GM21367 (cell line): ENCODE data around the gene RP9.
"Not testable (repeated sequence)": the region's sequence is repeated elsewhere in the genome, so short reads cannot be mapped to it uniquely, and the experiment has no call there.

ENCODE experiments used
- ATAC-seq: cut with Tn5 transposase; IDR thresholded peaks from one replicate; pipeline ENCODE4 v1.9.1; 2021; ENCODE audit not compliant: unreplicated experiment

The RP9 gene

DNA sequence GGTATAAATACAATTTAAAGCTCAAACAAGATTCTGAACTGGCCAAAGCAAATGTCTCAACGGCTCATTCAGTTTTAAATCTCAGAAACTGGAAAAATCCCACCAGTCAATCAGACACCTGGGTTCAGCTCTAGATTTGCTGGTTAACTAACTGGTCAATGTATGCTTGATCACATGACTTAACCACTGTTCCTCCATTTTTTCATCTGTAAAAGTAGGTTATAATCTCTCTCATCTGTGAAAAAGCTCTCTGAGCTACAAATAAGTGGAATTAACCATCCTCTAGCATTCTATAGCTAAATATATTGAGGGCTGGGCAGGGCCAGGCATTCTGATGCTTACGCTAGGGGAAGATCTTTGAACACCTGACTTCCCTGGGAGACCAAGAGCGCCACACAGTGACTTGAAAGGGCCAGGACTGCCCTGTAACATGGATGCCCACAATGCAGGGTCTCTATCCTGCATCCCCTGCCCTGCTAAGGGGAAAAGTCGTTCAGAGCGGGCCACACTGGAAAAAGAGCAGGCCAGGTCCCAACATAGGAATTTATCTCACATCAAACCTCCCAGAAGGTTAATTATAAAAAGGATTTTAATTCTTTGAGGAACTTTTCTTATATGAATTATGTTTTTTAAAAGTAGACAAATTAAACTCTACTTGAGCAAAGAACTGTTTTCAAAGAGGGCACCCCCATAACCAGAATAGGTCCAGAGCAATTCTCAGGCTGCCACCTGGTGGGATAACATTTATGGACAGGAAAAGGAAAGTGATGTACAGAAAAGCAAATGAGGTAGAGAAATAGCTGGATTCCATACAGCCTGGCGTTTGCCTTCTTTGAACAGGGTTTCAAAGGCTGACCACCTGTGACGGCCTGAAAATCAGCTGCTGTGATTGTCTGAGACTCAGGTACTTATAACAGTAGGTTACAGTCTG, 1.8 kb downstream of the RP9 start:
- ATAC-seq, result peak; percentile 41

DNA sequence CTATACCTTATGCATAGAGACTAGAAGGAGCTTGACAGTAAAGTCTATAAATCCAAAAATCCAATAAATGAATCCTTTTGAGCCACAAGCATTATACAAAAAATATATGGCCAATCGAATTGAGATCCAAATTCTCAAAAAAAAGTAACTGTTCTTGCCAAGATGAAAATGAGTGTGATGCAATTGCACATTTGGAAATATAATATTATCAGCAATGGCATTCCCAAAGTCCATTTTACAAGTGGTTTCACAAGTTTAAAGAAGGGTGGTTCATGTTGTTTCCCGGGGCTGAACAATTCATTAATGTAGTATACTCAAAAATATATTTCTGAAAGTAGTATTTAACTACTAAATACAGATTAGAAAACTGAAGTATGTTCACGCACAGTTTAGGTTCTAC, 7.3 kb downstream of the RP9 start:
- no peak for ATAC-seq

DNA sequence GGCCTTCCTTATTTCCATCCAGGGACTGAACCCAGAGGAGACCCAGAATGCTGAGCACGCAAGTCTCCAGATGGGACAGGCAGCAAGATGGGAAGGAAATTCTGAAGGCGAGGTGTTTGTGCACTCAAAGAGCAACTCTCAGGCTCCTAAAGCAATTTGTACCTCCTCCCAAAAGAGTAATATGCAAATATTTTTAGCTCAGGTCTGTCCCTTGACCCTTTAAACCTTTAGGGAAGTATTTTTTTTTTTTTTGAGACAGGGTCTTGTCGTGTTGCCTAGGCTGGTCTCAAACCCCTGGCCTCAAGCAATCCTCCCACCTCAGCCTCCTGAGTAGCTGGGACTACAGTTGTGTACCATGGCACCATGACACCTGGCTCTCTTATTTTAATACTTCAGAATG, 8.4 kb downstream of the RP9 start:
- ATAC-seq, result no peak

DNA sequence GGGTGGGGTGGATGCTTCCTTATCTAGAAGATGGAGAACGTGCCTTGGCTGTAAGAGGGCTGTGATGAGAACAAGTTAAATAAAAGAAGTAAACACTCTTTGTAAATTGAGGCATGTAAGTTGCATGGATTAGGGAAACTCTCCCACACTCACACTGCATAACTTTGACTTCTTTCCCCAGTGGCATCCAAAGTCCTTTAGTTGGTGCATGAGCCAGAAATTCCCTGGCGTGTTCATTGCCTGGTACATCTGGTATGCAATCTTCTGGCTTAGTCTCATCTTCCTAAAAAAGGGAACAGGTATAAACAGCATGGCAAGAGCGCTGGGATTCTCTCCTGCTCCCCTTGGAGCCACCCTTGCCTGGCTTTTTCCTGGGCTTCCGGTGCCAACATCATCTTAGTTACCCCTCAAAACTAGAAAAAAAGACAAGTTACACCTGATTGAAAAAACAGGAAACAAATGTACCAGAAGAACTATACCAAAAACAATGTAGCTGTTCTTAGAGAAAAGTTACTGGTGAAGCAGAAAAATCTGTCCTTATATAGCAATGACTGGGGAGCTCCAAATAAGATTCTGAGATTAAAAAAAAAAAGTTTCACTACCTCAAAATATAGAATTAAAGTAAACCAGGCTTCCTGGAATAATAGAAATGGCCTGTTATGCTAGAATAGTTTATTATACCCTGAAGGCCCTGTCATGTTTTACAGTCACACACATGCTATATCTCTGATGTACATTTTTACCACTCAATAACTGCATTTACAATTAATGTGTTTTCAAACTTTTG, 9.9 kb downstream of the RP9 start:
- ATAC-seq, result no peak

DNA sequence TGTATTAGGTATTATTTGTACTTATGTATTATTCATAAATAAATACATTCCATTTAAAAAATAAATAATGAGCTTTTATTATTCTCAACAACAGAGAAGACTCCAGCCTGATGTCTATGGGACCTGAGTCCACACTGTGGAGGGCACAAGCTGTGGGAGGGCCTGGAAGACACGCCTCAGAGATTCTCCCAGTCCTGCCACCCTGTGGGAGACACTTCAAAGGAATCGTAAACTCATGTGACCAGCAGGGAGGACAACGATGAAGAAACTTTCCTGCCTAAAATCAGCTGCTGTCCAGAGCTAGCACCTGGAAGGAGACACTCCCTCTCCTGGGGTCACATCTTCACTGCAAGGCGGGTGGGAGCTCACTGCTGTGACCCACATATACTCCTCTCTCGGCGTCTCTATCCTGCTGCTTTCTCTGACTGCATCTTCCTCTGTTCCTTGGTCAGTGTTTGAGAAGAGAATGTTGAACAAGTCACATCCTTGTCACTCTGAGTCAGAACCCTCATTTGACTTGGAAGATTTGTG, 14.4 kb downstream of the RP9 start:
- ATAC-seq, result not testable (repeated sequence)

DNA sequence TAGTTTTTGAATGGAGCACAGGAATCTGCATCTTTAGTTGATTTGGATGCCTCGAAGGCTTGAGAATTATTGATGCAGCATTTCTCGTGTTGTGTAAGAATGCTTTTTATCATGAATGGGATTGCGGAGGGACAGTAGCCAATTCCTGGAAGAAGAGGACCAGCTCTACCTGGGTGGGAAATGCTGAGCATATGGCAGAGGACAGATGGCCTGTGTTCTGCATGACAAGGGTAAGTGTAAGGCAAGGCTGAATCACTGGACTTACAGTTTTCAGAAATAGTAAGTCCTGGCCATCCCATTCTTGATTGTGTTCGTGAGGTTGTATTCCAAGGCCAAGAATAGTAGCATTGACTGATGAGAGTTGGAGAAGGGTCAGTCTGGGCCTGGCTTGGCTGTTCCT, 15.9 kb downstream of the RP9 start:
- ATAC-seq, result no peak

DNA sequence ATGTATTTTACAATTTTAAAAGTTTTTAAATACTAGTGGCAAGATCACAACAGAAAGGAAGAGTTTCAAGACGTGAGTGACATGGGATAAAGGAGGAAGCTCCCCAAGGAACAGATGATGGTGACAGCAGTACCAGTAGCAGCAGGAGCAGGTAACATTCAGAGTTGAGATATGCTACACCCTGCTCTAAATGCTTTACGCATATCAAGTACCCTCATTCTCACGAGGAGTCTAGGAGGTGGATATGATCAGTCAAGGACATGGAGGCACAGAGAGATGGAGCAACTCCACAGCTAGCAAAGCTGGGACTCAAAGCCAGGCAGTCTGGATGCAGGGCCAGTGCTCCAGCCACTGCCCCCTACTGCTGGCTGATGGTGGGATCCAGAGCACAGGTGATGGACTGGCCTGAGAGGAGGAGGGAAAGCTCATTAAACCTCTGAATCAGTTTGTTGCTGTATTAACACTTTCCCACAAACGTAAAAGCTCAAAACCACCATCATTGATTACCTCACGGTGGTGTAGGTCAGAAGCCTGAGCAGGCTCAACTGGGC, 17.5 kb downstream of the RP9 start:
- no peak for ATAC-seq

DNA sequence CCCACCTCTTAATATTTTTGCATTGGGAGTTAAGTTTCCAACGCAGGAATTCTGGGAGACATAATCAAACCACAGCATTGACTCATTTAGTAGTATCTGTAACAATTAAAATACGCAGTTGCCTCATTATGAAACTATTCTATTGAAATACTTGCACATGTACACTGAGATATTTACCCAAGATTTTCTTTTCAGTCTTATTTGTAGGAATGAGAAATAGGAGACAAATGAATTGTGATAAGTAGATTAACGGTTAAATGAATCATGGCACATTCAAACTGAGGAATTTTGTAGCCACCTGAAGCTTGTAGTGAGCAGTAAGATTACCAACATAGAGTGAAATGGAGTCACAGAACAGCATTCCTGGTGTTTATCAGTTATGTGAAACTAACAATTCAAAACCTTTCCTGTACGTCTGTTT, 18.1 kb downstream of the RP9 start:
- ATAC-seq, result no peak

DNA sequence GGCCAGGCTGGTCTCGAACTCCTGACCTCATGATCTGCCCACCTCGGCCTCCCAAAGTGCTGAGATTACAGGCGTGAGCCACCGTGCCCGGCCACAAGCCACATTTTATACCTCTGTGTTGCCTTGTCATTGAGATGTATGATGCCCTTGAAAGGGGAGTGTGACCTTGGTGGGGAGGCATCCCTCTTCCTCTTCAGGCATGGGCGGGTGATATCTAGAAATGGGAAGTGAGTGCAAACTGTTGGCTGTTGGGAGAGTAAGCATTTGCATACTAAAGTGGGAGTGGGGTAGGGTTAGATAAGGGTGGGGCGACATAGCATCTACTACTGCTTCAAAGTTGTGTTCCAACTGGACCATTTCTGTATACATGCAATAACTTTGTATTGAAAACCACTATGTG, 20.1 kb downstream of the RP9 start:
- no peak for ATAC-seq

DNA sequence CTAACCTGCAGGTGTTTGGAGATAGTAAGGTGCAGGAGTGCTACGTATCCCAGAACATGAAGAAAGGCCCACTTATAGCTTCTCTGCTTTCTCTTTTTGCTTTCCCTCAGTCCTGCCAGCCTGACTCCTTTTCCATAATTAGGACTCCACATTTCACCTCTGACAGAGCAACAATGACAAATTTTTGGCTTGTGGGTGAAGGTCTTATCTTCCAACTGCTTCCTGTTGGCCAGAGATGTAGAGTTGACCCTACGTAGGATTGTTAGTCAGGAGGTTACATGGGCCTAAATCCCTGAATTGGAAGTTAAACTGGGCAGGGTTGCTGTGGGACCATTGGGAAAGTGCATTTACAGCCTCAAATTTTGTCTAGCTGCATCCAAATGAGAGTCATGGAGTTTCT, 21.3 kb downstream of the RP9 start:
- ATAC-seq, result no peak

DNA sequence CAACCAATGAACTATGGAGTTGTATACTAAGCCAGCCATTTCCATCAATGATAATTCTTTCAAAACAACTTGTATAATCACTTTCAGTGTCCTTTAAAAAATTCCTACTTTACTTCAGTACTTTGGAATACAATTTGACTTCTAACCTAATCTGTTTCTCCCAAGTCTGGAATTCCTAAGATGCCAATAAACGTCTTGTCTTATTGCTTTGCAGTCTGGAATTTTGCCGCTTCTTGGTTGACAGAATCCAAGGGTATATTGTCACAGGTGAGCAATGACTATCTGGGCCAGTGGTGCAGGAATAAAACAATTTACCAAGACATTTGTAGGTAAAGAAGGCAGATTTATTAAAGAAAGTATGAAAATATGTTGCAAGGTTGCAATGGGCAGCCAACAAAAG, 21.8 kb downstream of the RP9 start:
- ATAC-seq, result no peak

DNA sequence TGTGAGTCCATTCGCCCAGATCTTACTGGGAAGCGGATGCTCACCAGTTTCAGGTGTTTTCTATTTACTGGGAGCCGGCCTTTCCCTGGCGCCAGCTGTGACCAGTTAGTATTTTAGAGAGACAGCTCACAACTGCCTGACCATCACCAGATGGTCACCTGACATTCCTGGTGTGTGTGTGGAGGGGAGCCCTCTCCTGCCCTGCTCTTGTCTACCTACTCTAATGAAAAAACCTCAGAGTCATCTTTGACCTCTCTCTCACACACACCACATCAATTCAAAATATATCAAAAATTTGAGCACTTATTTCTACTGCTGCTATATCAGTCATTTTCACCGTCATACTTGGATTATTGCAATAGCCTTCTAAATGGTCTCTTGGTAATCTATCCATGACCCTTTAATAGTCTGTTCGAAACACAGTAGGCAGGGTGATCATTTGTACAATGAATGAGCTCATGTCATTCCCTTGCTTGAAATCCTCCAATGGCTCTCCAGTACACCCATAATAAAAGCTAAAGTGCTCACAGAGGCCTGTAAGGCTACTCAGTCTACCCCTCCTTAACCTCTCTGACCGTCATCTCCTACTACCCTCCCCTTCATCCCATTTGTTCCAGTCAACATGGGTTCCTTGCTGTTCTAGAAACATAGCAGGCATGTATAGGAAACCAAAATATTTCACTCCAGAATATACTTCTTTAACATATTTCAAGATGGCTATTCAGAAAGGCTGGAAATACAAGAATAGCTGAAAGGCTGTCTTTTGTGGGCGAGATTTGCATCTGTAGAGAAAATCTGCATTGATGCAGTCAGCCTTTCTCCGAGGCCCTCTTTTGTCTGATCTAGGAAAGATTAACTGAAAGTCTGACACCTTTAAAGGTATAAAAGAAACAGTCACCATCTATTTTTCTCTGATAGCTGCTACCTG, 29.2 kb downstream of the RP9 start:
- ATAC-seq, result no peak

DNA sequence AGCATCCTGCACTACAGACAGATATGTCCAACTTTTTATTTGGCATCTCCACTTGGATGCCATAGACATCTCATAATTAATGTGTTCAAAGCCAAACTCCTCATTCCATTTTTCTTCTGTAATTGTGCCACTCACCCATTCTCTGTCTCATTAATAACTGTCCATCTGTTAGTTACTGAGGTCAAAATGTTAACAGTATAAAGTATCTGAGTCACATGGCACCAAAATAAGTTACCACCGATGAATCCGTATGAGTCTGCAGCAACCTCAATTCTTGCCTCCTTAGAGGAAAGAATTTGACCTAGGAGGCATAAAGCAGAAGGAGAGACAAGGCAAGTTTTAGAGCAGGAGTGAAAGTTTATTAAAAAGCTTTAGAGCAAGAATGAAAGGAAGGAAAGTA, 30.1 kb downstream of the RP9 start:
- ATAC-seq, result no peak

DNA sequence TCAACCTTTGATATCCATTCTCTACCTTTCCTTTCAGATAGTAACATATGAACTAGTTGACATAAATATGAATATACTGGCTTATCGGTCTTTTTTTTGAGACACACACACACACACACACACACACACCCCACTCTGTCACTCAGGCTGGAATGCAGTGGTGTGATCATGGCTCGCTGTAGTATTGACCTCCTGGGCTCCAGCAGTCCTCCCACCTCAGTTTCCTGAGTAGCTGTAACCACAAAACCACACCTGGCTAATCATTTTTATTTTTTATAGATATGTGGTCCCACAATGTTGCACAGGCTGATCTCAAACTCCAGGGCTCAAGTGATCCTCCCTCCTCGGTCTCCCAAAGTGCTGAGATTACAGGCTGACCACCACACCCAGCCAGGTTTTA, 32.5 kb downstream of the RP9 start:
- no peak for ATAC-seq

DNA sequence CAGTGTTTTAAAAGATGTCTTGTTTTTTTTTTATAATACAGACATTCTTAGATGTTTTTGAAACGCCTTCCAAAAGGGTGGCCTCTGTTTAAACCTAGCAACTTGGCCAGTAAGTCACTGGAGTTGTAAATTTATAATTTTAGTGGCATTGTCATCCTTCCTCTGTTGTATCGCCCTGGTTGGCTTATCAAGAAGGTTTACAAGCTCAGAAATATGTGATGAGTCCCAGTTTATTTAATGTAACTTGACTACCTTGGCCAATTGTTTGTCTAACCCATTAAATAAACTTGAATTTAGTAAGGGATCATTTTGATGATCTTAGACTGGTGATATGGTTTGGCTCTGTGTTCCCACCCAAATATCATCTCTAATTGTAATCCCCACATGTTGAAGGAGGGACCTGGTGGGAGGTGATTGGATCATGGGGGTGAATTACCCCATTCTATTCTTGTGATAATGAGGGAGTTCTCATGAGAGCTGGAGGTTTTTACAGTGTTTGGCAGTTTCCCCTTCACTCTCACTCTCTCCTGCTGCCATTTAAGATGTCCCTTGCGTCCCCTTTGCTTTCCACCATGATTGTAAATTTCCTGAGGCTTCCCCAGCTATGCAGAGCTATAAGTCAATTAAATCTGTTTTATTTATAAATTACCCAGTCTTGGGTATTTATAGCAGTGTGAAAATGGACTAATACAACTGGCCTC, 33.2 kb downstream of the RP9 start:
- no peak for ATAC-seq

DNA sequence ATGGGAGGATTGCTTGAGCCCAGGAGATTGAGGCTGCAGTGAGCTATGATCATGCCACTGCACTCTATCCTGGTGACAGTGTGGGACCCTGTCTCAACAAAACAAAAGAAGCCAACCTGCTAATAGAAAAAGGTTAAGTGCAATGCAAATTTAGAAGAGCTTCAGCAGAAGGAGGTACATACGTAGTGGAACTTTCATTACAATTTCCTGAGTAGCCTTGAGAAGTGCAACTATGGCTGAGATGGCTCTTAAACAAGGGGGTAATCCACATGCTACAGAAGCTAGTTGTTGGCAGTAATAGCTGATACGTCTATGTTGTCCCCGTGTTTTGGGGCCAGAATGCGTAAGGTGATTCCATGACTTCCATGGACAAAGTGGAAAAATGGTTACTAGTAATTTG, 36.0 kb downstream of the RP9 start:
- ATAC-seq, result no peak

DNA sequence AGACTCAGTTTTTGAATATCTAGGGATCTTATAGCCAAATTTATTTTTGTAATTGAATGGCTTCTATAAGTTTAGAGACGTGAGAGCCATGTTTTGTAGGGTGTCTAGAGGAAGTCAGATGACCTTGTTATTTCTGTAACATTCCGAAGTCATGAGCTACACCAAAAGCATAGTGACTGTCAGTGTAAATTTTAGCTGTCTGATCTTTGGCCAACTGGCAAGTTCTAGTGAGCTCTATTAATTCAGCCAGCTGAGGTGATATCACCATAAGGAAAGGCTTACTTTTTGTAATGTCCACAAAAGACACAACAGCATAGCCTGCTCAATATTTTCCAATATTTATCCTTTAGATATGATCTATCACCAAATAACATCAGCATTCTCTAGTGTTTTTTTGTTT, 36.7 kb downstream of the RP9 start:
- no peak for ATAC-seq

DNA sequence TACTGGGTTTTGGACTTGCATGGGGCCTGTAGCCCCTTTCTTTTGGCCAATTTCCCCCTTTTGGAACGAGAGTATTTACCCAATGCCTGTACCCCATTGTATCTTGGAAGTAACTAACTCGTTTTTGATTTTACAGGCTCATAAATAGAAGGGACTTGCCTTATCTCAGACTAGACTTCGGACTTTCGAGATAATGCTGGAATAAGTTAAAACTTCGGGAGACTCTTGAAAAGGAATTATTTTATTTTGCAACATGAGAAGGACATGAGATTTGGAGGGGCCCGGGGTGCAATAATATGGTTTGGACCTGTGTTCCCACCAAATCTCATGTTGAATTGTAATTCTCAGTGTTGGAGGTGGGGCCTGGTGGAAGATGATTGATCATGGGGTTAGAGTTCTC, 38.4 kb downstream of the RP9 start:
- no peak for ATAC-seq

DNA sequence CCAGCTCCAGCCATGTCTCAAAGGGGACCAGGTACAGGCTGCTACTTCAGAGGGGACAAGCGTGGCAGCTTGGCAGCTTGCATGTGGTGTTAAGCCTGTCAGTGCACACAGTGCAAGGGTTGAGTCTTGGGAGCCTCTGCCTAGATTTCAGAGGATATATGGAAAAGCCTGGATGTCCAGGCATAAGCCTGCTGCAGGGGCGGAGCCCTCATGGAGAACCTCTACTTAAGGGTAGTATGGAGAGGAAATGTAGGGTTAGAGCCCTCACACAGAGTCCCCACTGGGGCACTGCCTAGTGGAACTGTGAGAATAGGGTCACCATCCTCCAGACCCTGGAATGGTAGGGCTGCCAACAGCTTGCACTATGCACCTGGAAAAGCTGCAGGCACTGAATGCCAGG, 38.9 kb downstream of the RP9 start:
- no peak for ATAC-seq

DNA sequence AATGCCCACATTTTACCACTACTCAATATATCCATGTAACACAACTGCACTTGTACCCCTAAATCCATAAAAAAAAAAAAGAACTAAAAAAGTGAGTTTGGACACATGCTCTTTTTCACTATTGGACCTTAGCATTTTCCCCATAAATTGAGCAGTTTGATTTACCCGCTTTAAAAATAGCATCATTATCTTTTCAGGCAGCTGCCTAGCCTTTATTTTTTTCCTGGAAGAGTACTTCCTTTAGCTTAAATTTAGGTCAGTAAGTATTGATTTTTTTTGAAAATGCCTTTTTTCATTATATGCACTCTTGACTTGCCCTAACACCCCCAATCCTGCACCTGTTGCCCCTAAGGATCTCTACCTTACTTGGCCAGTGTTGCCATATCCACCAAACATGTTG, 41.3 kb downstream of the RP9 start:
- ATAC-seq, result no peak
